ENCODE measurements around the gene DUSP8. TPM values are rescaled to one million over a fixed set of nuclear protein-coding genes. Genes with fewer than 3 reads are reported as not detected.
"Not testable (repeated sequence)": the region's sequence is repeated elsewhere in the genome, so short reads cannot be mapped to it uniquely, and the experiment has no call there.

The DUSP8 gene
- polyA plus RNA-seq, 1 donor, result 28.4 TPM

- peak; percentile 59 for DNase-seq
These were observed 57.6 kb downstream of the DUSP8 start for GRCh38 chr11:1514336-1515061.

- DNase-seq, result no peak
These were observed 58.5 kb downstream of the DUSP8 start for GRCh38 chr11:1513326-1514296.

- not testable (repeated sequence) for DNase-seq
These were observed 59.4 kb downstream of the DUSP8 start for GRCh38 chr11:1512531-1513258.

DNA sequence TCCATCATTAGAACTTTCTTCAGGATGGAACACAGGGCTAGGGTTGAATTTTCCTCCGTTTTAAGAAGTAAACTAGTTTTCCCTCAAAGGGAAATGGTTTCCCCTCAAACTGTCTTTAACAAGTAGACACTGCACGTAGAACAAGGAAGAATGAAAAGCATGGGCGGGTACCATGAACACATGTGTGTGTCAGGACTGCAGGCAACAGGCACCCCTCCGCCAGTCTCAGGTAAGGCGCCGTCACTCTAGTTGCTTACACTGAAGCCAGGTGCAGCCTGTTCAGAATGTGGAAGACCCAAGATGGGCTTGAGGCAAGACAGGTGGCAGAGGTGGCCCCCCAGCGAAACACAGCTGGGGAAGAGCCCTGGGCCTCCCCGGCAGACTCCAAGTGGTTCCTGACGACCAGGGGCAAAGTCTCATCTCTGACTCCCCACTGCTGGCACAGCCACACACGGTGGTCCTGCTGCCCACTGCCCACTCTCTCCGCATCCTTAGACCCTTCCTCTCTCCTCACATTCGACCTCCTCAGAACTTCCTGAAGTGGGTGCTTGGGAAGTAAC is 60.1 kb downstream of the DUSP8 start:
- DNase-seq, result no peak

- DNase-seq, result no peak
These were observed 61.1 kb downstream of the DUSP8 start for GRCh38 chr11:1510928-1511327.

DNA sequence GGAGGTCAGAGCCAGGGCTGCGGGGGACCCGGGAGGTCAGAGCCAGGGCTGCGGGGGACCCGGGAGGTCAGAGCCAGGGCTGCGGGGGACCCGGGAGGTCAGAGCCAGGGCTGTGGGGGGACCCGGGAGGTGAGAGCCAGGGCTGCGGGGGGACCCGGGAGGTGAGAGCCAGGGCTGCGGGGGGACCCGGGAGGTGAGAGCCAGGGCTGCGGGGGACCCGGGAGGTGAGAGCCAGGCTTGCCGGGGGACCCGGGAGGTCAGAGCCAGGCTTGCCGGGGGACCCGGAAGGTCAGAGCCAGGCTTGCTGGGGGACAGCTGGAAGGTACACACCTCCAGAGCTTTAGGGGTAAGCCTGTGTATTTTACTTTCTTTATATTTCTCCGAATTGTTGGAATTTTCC is 61.7 kb downstream of the DUSP8 start:
- not testable (repeated sequence) for DNase-seq

- DNase-seq, result no peak
These were observed 62.3 kb downstream of the DUSP8 start for GRCh38 chr11:1509626-1510255.

DNA sequence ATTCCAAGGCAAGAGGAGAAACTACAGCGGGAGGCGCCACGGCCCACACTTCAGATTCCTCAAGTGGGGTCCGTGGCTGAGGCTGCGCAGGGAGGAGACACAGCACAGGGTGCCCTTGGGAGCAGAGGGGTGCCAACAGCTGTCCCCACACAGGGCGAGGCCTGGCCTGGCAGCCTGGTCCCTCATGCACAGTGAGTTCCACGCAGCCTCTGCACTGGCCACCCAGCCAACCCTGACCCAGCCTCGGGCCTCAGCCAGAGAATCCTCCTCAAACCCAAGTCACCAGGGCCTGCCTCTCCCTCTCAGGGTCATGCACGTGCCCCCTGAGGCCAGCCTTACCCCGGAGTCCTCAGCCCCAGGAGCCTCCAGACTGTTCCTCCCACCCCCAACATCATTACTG is 63.1 kb downstream of the DUSP8 start:
- no peak for DNase-seq

GRCh38 chr11:1508491-1508891 is 63.6 kb downstream of the DUSP8 start:
- no peak for DNase-seq

GRCh38 chr11:1507381-1508140 is 64.5 kb downstream of the DUSP8 start:
- no peak for DNase-seq

- no peak for DNase-seq
These were observed 65.1 kb downstream of the DUSP8 start for GRCh38 chr11:1506981-1507380.

- DNase-seq, result no peak
These were observed 66.6 kb downstream of the DUSP8 start for GRCh38 chr11:1505480-1505879.

DNA sequence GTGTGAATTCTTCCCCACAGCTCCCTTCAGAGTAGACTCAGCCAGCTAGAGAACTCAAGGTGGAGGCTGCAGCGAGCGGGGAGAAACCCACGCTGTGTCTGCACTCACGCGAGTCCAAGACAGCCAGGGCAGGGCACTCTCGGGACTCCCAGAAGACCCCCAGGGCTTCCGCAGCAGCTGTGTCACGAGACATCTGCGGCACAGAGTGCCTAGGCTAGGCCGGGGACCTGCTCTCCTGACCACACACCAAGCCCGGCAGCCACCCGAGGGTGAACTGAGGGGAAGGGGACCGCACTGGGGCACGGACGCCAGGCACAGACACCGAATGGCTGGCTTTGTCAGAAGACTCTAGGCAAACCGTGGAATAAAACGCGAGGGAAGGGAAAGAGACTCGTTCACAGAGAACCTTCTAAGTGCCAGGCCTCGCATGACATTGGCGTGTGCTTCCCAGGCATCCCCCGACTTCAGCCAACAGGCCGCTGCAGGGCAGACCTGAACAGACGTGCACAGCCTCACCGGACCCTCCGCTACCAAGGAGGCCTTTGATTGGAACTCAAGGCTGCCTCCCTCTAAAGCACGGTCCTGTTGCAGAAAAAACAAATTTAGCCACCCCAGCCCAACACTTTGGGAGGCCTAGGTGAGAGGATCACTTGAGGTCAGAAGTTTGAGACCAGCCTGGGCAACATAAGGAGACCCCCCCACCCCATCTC is 67.3 kb downstream of the DUSP8 start:
- DNase-seq, result no peak

DNA sequence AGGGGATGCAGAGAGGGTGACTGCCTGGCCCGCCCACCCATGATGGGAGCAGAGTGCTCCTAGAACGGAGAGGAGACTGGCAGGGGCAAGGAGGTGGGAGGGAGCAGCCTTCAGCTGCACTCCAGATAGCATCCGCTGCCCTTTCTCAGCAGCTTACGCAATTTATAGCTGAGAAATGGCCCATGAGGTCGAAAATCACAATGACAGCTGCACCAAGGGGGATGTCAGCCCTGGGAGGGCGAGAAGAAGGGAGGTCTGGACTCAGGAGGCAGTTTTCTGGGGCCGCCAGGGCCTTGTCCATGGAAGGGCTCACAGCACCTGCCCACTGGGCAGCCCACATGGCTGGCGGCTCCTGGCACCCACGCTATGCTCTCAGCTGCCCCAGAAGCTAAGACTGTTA is 67.9 kb downstream of the DUSP8 start:
- no peak for DNase-seq

Other genes starting within 250 kb of the DUSP8 start
- gene BRSK2, start 182.3 kb downstream of the DUSP8 start, polyA plus RNA-seq (ENCODE audit: insufficient read length), result 1.1 TPM
- gene MOB2, start 85.5 kb downstream of the DUSP8 start, polyA plus RNA-seq (ENCODE audit: insufficient read length), result 24.8 TPM
- gene KRTAP5-1, start 13.0 kb upstream of the DUSP8 start, polyA plus RNA-seq (ENCODE audit: insufficient read length), result 1.4 TPM
- not detected for gene KRTAP5-2, start 26.0 kb upstream of the DUSP8 start, polyA plus RNA-seq (ENCODE audit: insufficient read length)
- gene KRTAP5-3, start 36.2 kb upstream of the DUSP8 start, polyA plus RNA-seq (ENCODE audit: insufficient read length), result not detected
- not detected for gene KRTAP5-4, start 49.9 kb upstream of the DUSP8 start, polyA plus RNA-seq (ENCODE audit: insufficient read length)
- gene KRTAP5-5, start 57.5 kb upstream of the DUSP8 start, polyA plus RNA-seq (ENCODE audit: insufficient read length), result not detected
- gene KRTAP5-6, start 124.9 kb upstream of the DUSP8 start, polyA plus RNA-seq (ENCODE audit: insufficient read length), result 0.49 TPM
- gene IFITM10, start 178.3 kb upstream of the DUSP8 start, polyA plus RNA-seq (ENCODE audit: insufficient read length), result 0.19 TPM
- gene CTSD, start 191.7 kb upstream of the DUSP8 start, polyA plus RNA-seq (ENCODE audit: insufficient read length), result 137 TPM